Posterior vena cava (tissue), 2 donors: ENCODE measurements around the gene LCN6. TPM values are rescaled to one million over a fixed set of nuclear protein-coding genes. Genes with fewer than 3 reads are reported as not detected.
"Not testable (repeated sequence)": the region's sequence is repeated elsewhere in the genome, so short reads cannot be mapped to it uniquely, and the experiment has no call there.

Experiments used
- DNase-seq: peaks from one replicate; pipeline ENCODE4 v3.0.0-alpha.2; 2020; ENCODE audit warnings: low spot score
- intact Hi-C, 2 donors: fragments of 100-400 bp; cut with DNase I; formaldehyde crosslinking; loops; one replicate each; pipeline versions ENCODE4 v1.14.1 to v1.14.2; 2022 to 2023
- total RNA-seq, 2 donors: library from RNA; stranded (reverse); fragmentation: NEBNext Ultra II Directional; extraction: Animal tissue kit (Norgen Biotek cat#: 25700); gene quantifications; one replicate each; pipeline ENCODE4 v1.2.1, GENCODE V29; 2021
- donor health status: DM: yes; HTN: yes; CAD: no.
- donor health status: DM: yes; HTN: yes; CAD: no.

The LCN6 gene
- total RNA-seq, 2 donors from 2014 or later: 22.8 to 36.9 TPM

GRCh38 chr9:136762915-136763648, 14.8 kb upstream of the LCN6 start:
- DNase-seq: peak; percentile 81
- intact Hi-C loops: loop anchor here in 1 of 2 donors (10.0 kb wide), 1 partner anchor 588 kb away; no protein-coding TSS in a partner anchor

GRCh38 chr9:136762221-136762691, 13.9 kb upstream of the LCN6 start:
- intact Hi-C loops: loop anchor here in 1 of 2 donors (10.0 kb wide), 1 partner anchor 587 kb away; no protein-coding TSS in a partner anchor
- DNase-seq: peak; percentile 52

- peak; percentile 55 for DNase-seq
- intact Hi-C loops: loop anchor here in 1 of 2 donors (10.0 kb wide), 1 partner anchor 587 kb away; no protein-coding TSS in a partner anchor
Observed at GRCh38 chr9:136761545-136761981, 13.2 kb upstream of the LCN6 start.

- DNase-seq: peak; percentile 85
- intact Hi-C loops: loop anchor here in 1 of 2 donors (10.0 kb wide), 1 partner anchor 586 kb away; no protein-coding TSS in a partner anchor
Observed at GRCh38 chr9:136760834-136761544, 12.7 kb upstream of the LCN6 start.

- peak; percentile 67 for DNase-seq
- intact Hi-C loops: loop anchor here in 1 of 2 donors (10.0 kb wide), 1 partner anchor 586 kb away; no protein-coding TSS in a partner anchor
Observed at GRCh38 chr9:136760424-136760823, 12.1 kb upstream of the LCN6 start.

- peak; percentile 64 for DNase-seq
Observed at GRCh38 chr9:136759436-136760325, 11.4 kb upstream of the LCN6 start.

GRCh38 chr9:136759001-136759400, 10.7 kb upstream of the LCN6 start:
- intact Hi-C loops: no loop called here
- peak; percentile 37 for DNase-seq

More at GRCh38 chr9:136759436-136760325, 11.4 kb upstream of the LCN6 start:
- intact Hi-C loops: loop anchor here in 1 of 2 donors (10.0 kb wide), 1 partner anchor 585 kb away; no protein-coding TSS in a partner anchor

GRCh38 chr9:136757751-136758140, 9.4 kb upstream of the LCN6 start:
- intact Hi-C loops: no loop called here
- DNase-seq: no peak

- DNase-seq: no peak
- intact Hi-C loops: no loop called here
Observed at GRCh38 chr9:136757328-136757727, 9.0 kb upstream of the LCN6 start.

- intact Hi-C loops: no loop called here
- no peak for DNase-seq
Observed at GRCh38 chr9:136756836-136757235, 8.5 kb upstream of the LCN6 start.

GRCh38 chr9:136756134-136756438, 7.8 kb upstream of the LCN6 start:
- intact Hi-C loops: no loop called here
- no peak for DNase-seq

- intact Hi-C loops, DNase-seq: not testable (repeated sequence)
Observed at GRCh38 chr9:136755302-136756133, 7.2 kb upstream of the LCN6 start.

GRCh38 chr9:136754626-136755301, 6.4 kb upstream of the LCN6 start:
- intact Hi-C loops: no loop called here
- DNase-seq: no peak

- DNase-seq: no peak
- intact Hi-C loops: no loop called here
Observed at GRCh38 chr9:136754059-136754572, 5.8 kb upstream of the LCN6 start.

GRCh38 chr9:136753371-136754058, 5.2 kb upstream of the LCN6 start:
- intact Hi-C loops: no loop called here
- DNase-seq: no peak

- intact Hi-C loops: no loop called here
- DNase-seq: no peak
Observed at GRCh38 chr9:136751814-136752213, 3.5 kb upstream of the LCN6 start.

- intact Hi-C loops: no loop called here
- no peak for DNase-seq
Observed at GRCh38 chr9:136751244-136751643, 2.9 kb upstream of the LCN6 start.
